ENCODE results near the gene C5orf63. TPM values are rescaled to one million over a fixed set of nuclear protein-coding genes. Genes with fewer than 3 reads are reported as not detected.
"Not testable (repeated sequence)": the region's sequence is repeated elsewhere in the genome, so short reads cannot be mapped to it uniquely, and the experiment has no call there.

The C5orf63 gene
- total RNA-seq, 1 experiment from 2014 or later = 1.2 TPM

DNA sequence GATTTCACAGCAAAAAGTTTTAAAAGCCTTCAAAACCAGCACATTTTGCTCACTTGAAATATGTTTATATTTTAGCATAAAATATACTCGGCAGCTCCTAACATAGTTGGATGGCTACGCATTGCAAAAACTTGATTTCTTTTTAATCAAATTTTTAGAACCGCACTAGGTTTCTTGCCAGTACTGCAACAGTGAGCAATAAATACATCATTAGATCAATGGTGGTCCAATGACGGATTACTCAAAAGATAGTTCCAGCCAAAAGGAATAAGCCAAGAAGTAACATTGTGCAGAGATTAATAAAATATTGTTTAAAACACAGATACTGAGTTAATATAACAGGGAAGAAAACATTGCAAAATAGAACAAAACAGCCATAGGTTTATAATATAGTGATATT lies 48.5 kb downstream of the C5orf63 start:
- H3K23me2 ChIP-seq (ENCODE audit: insufficient read length, low read depth, low read length, poor library complexity, severe bottlenecking) = peaks cover 5% of the 10 kb centered on the region
- no peak overlapping the region for H2AFZ ChIP-seq (ENCODE audit: low read length)
- H4K20me1 ChIP-seq (ENCODE audit: control insufficient read depth, insufficient read depth, insufficient read length) = no peaks in the 10 kb centered on the region
- peaks cover 15% of the 10 kb centered on the region for H3K27me3 Mint-ChIP-seq (ENCODE audit: low read depth)
- H2BK15ac ChIP-seq (ENCODE audit: low read depth, low read length) = no peak overlapping the region
- H2AK5ac ChIP-seq (ENCODE audit: insufficient read length, low read length) = no peak overlapping the region
- no peak overlapping the region for H3K14ac ChIP-seq (ENCODE audit: insufficient read depth, low read length)
- H3K27me3 ChIP-seq (ENCODE audit: insufficient read depth, low read length) = no peaks in the 10 kb centered on the region
- no peak overlapping the region for H3K27ac Mint-ChIP-seq
- TF ChIP-seq, protein P1, sequence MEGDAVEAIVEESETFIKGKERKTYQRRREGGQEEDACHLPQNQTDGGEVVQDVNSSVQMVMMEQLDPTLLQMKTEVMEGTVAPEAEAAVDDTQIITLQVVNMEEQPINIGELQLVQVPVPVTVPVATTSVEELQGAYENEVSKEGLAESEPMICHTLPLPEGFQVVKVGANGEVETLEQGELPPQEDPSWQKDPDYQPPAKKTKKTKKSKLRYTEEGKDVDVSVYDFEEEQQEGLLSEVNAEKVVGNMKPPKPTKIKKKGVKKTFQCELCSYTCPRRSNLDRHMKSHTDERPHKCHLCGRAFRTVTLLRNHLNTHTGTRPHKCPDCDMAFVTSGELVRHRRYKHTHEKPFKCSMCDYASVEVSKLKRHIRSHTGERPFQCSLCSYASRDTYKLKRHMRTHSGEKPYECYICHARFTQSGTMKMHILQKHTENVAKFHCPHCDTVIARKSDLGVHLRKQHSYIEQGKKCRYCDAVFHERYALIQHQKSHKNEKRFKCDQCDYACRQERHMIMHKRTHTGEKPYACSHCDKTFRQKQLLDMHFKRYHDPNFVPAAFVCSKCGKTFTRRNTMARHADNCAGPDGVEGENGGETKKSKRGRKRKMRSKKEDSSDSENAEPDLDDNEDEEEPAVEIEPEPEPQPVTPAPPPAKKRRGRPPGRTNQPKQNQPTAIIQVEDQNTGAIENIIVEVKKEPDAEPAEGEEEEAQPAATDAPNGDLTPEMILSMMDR (conservative IDR thresholded peaks at IDR 0.05) = no peak
- H3T11ph ChIP-seq (ENCODE audit: low read length) = no peak overlapping the region
- H3K23ac ChIP-seq (ENCODE audit: insufficient read length, low read depth, low read length) = no peak overlapping the region
- H3K56ac ChIP-seq (ENCODE audit: insufficient read length, low read depth, low read length) = no peak overlapping the region
- H3K4ac ChIP-seq (ENCODE audit: low read depth, low read length) = no peak overlapping the region
- H3K27ac ChIP-seq (ENCODE audit: insufficient read length, low read depth, low read length) = no peak overlapping the region
- no peak overlapping the region for H4K5ac ChIP-seq (ENCODE audit: insufficient read length, low read depth, low read length)
- no peak overlapping the region for H4K91ac ChIP-seq (ENCODE audit: insufficient read length, low read depth, low read length)
- no peak overlapping the region for H3K9ac ChIP-seq (ENCODE audit: extremely low read depth, insufficient read length, low read length)
- no peaks in the 10 kb centered on the region for H3K79me1 ChIP-seq (ENCODE audit: insufficient read depth, low read depth, low read length, poor library complexity, severe bottlenecking)
- H2BK20ac ChIP-seq (ENCODE audit: low read depth, low read length, poor library complexity, severe bottlenecking) = no peak overlapping the region
- H2BK5ac ChIP-seq (ENCODE audit: insufficient read length, low read length) = no peak overlapping the region
- H3K4me3 Mint-ChIP-seq = no peak overlapping the region
- no CpG with 5 or more reads among the region's 4 CpGs for WGBS (ENCODE audit: extremely low coverage, insufficient read length, low lambda C conversion rate)
- no peak overlapping the region for H2BK12ac ChIP-seq (ENCODE audit: insufficient read length, low read depth, low read length)
- no peaks in the 10 kb centered on the region; a peak in 1 of 7 replicates for H3K36me3 Mint-ChIP-seq (ENCODE audit: insufficient read depth in 1 of 3, low read depth in 3 of 3)
- H3K79me2 ChIP-seq (ENCODE audit: insufficient read depth, low read length) = no peaks in the 10 kb centered on the region
- H3K4me2 ChIP-seq (ENCODE audit: insufficient read depth, insufficient read length, low read length) = no peak overlapping the region
- H2BK120ac ChIP-seq (ENCODE audit: low read depth, low read length, poor library complexity, severe bottlenecking) = no peak overlapping the region
- H3K9me3 ChIP-seq (ENCODE audit: control insufficient read depth, low read depth, low read length) = no peaks in the 10 kb centered on the region
- DNase-seq = no peak
- 0 out of 2 replicates have a peak, but pooled peaks cover 2% of the 10 kb centered on the region for H3K4me1 ChIP-seq (ENCODE audit: insufficient read depth, low read length)
- H3K9me3 Mint-ChIP-seq = no peaks in the 10 kb centered on the region
- peaks cover 25 to 32% of the 10 kb centered on the region in 2 experiments for H3K4me1 Mint-ChIP-seq
- H3K18ac ChIP-seq (ENCODE audit: insufficient read length, low read depth, low read length) = no peak overlapping the region
- no peak overlapping the region for H4K8ac ChIP-seq (replicated peaks; ENCODE audit: insufficient read length, low read depth, low read length)

GRCh38 chr5:127023552-127024191 lies 49.6 kb downstream of the C5orf63 start:
- not testable (repeated sequence) for H4K20me1 ChIP-seq (ENCODE audit: control insufficient read depth, insufficient read depth, insufficient read length); H2BK20ac ChIP-seq (ENCODE audit: low read depth, low read length, poor library complexity, severe bottlenecking); H3K14ac ChIP-seq (ENCODE audit: insufficient read depth, low read length); H3K23ac ChIP-seq (ENCODE audit: insufficient read length, low read depth, low read length); H2BK5ac ChIP-seq (ENCODE audit: insufficient read length, low read length); H2AFZ ChIP-seq (ENCODE audit: low read length); H3K4me2 ChIP-seq (ENCODE audit: insufficient read depth, insufficient read length, low read length); DNase-seq; H2BK12ac ChIP-seq (ENCODE audit: insufficient read length, low read depth, low read length); H3K4ac ChIP-seq (ENCODE audit: low read depth, low read length); H3K18ac ChIP-seq (ENCODE audit: insufficient read length, low read depth, low read length); H3T11ph ChIP-seq (ENCODE audit: low read length); H3K4me3 Mint-ChIP-seq; H3K23me2 ChIP-seq (ENCODE audit: insufficient read length, low read depth, low read length, poor library complexity, severe bottlenecking); H2BK120ac ChIP-seq (ENCODE audit: low read depth, low read length, poor library complexity, severe bottlenecking); H3K27ac Mint-ChIP-seq; H4K91ac ChIP-seq (ENCODE audit: insufficient read length, low read depth, low read length); H4K8ac ChIP-seq (replicated peaks; ENCODE audit: insufficient read length, low read depth, low read length); H3K27me3 ChIP-seq (ENCODE audit: insufficient read depth, low read length); H3K36me3 Mint-ChIP-seq (ENCODE audit: insufficient read depth in 1 of 3, low read depth in 3 of 3); H3K56ac ChIP-seq (ENCODE audit: insufficient read length, low read depth, low read length); H3K27me3 Mint-ChIP-seq (ENCODE audit: low read depth); H3K9me3 Mint-ChIP-seq; H3K9me3 ChIP-seq (ENCODE audit: control insufficient read depth, low read depth, low read length); H2BK15ac ChIP-seq (ENCODE audit: low read depth, low read length); H4K5ac ChIP-seq (ENCODE audit: insufficient read length, low read depth, low read length); H3K79me2 ChIP-seq (ENCODE audit: insufficient read depth, low read length); H3K79me1 ChIP-seq (ENCODE audit: insufficient read depth, low read depth, low read length, poor library complexity, severe bottlenecking); H3K4me1 ChIP-seq (ENCODE audit: insufficient read depth, low read length); H3K27ac ChIP-seq (ENCODE audit: insufficient read length, low read depth, low read length); H3K9ac ChIP-seq (ENCODE audit: extremely low read depth, insufficient read length, low read length); H2AK5ac ChIP-seq (ENCODE audit: insufficient read length, low read length)
- no CpG with 5 or more reads among the region's 7 CpGs for WGBS (ENCODE audit: extremely low coverage, insufficient read length, low lambda C conversion rate)
- peaks cover 16 to 23% of the 10 kb centered on the region in 2 experiments for H3K4me1 Mint-ChIP-seq

Data from H9 (cell line).